H9 (cell line): ENCODE measurements around the gene MRGPRG. TPM values are rescaled to one million over a fixed set of nuclear protein-coding genes. Genes with fewer than 3 reads are reported as not detected.

Source experiments
- DNase-seq: peaks from one replicate; pipeline ENCODE4 v3.0.0-alpha.2; 2017
- H2AFZ ChIP-seq: one replicate; pipeline ENCODE4 v1.6.1; 2013; ENCODE audit warnings: mild to moderate bottlenecking, low read length, control low read depth, moderate library complexity
- H2AK5ac ChIP-seq: 2 replicates; pipeline ENCODE4 v1.6.1; 2013; ENCODE audit warnings: low read length, control low read depth, mixed read lengths; ENCODE audit not compliant: insufficient read length
- H2BK120ac ChIP-seq: one replicate; pipeline ENCODE4 v1.6.1; 2013; ENCODE audit warnings: low read depth, mild to moderate bottlenecking, low read length, control low read depth, inconsistent platforms; ENCODE audit not compliant: poor library complexity, severe bottlenecking
- H2BK12ac ChIP-seq: 2 replicates; pipeline ENCODE4 v1.6.1; 2013; ENCODE audit warnings: low read length, control low read depth, mixed read lengths, low read depth; ENCODE audit not compliant: insufficient read length
- H2BK15ac ChIP-seq: 2 replicates; pipeline ENCODE4 v1.6.1; 2013; ENCODE audit warnings: low read depth, low read length, control low read depth
- H2BK20ac ChIP-seq: one replicate; pipeline ENCODE4 v1.6.1; 2013; ENCODE audit warnings: low read depth, mild to moderate bottlenecking, low read length, control low read depth, inconsistent platforms; ENCODE audit not compliant: poor library complexity, severe bottlenecking
- H2BK5ac ChIP-seq: 2 replicates; pipeline ENCODE4 v1.6.1; 2013; ENCODE audit warnings: low read length, control low read depth, mixed read lengths; ENCODE audit not compliant: insufficient read length
- H3K14ac ChIP-seq: 2 replicates; pipeline ENCODE4 v1.6.1; 2013; ENCODE audit warnings: low read length, control low read depth; ENCODE audit not compliant: insufficient read depth
- H3K18ac ChIP-seq: 2 replicates; pipeline ENCODE4 v1.6.1; 2013; ENCODE audit warnings: low read depth, mild to moderate bottlenecking, mixed read lengths, low read length, control low read depth; ENCODE audit not compliant: insufficient read length
- H3K23ac ChIP-seq: 2 replicates; pipeline ENCODE4 v1.6.1; 2013; ENCODE audit warnings: low read length, control low read depth, mixed read lengths, low read depth; ENCODE audit not compliant: insufficient read length
- H3K23me2 ChIP-seq: 2 replicates; pipeline ENCODE4 v1.6.1; 2013; ENCODE audit warnings: low read depth, mild to moderate bottlenecking, mixed read lengths, low read length, control low read depth; ENCODE audit not compliant: insufficient read length, poor library complexity, severe bottlenecking
- H3K27ac ChIP-seq: 2 replicates; pipeline ENCODE4 v1.5.1; 2013; ENCODE audit warnings: low read length, control low read depth, mixed read lengths, low read depth; ENCODE audit not compliant: insufficient read length
- H3K27me3 ChIP-seq: 2 replicates; pipeline ENCODE4 v1.6.1; 2013; ENCODE audit warnings: low read length, control low read depth, inconsistent platforms; ENCODE audit not compliant: insufficient read depth
- H3K4ac ChIP-seq: 2 replicates; pipeline ENCODE4 v1.6.1; 2013; ENCODE audit warnings: low read depth, mild to moderate bottlenecking, control low read depth, inconsistent platforms, low read length, moderate library complexity
- H3K4me1 ChIP-seq: 2 replicates; pipeline ENCODE4 v1.6.1; 2013; ENCODE audit warnings: low read length, control low read depth, inconsistent platforms; ENCODE audit not compliant: insufficient read depth
- H3K4me2 ChIP-seq: 2 replicates; pipeline ENCODE4 v1.6.1; 2013; ENCODE audit warnings: low read length, control low read depth, mixed read lengths; ENCODE audit not compliant: insufficient read length, insufficient read depth
- H3K56ac ChIP-seq: 2 replicates; pipeline ENCODE4 v1.6.1; 2013; ENCODE audit warnings: low read depth, mild to moderate bottlenecking, mixed read lengths, low read length, control low read depth; ENCODE audit not compliant: insufficient read length
- H3K79me1 ChIP-seq: 2 replicates; pipeline ENCODE4 v1.6.1; 2013; ENCODE audit warnings: low read depth, mild to moderate bottlenecking, moderate library complexity, low read length, control low read depth, inconsistent platforms; ENCODE audit not compliant: insufficient read depth, poor library complexity, severe bottlenecking
- H3K79me2 ChIP-seq: 2 replicates; pipeline ENCODE4 v1.6.1; 2013; ENCODE audit warnings: low read length, control low read depth, inconsistent platforms; ENCODE audit not compliant: insufficient read depth
- H3K9ac ChIP-seq: 2 replicates; pipeline ENCODE4 v1.6.1; 2013; ENCODE audit warnings: low read length, control low read depth, mixed read lengths; ENCODE audit not compliant: insufficient read length; ENCODE audit errors: extremely low read depth
- H3K9me3 ChIP-seq: one replicate; pipeline ENCODE4 v1.6.1; 2013; ENCODE audit warnings: low read depth, low read length, inconsistent platforms; ENCODE audit not compliant: control insufficient read depth
- H3T11ph ChIP-seq: one replicate; pipeline ENCODE4 v1.6.1; 2013; ENCODE audit warnings: mild to moderate bottlenecking, low read length, control low read depth, inconsistent platforms
- H4K20me1 ChIP-seq: one replicate; pipeline ENCODE4 v1.6.1; 2013; ENCODE audit not compliant: control insufficient read depth, insufficient read length, insufficient read depth
- H4K5ac ChIP-seq: 2 replicates; pipeline ENCODE4 v1.6.1; 2013; ENCODE audit warnings: low read depth, mild to moderate bottlenecking, mixed read lengths, low read length, control low read depth; ENCODE audit not compliant: insufficient read length
- H4K8ac ChIP-seq: replicated peaks from 2 replicates; pipeline ENCODE4 v1.6.1; 2013; ENCODE audit warnings: low read length, control low read depth, mixed read lengths, low read depth; ENCODE audit not compliant: insufficient read length
- H4K91ac ChIP-seq: 2 replicates; pipeline ENCODE4 v1.6.1; 2013; ENCODE audit warnings: low read depth, mild to moderate bottlenecking, moderate library complexity, mixed read lengths, low read length, control low read depth; ENCODE audit not compliant: insufficient read length
- H3K27ac Mint-ChIP-seq, 3 experiments: 2 replicates in 2 of 3; 3 replicates in 1 of 3; pipeline ENCODE4 v1.8.0; 2020 to 2021; ENCODE audit warnings: mixed read lengths in 3 of 3, mild to moderate bottlenecking in 1 of 3, moderate library complexity in 1 of 3
- H3K27me3 Mint-ChIP-seq: 2 replicates; pipeline ENCODE4 v1.8.0; 2021; ENCODE audit warnings: low read depth, mild to moderate bottlenecking, moderate library complexity, mixed read lengths
- H3K36me3 Mint-ChIP-seq, 3 experiments: 2 replicates in 2 of 3; 3 replicates in 1 of 3; pipeline ENCODE4 v1.8.0; 2020 to 2021; ENCODE audit warnings: low read depth in 3 of 3, mixed read lengths in 3 of 3; ENCODE audit not compliant: insufficient read depth in 1 of 3
- H3K4me1 Mint-ChIP-seq, 2 experiments: 2 replicates each; pipeline ENCODE4 v1.8.0; 2020; ENCODE audit warnings: mixed read lengths in 2 of 2
- H3K4me3 Mint-ChIP-seq, 2 experiments: 2 replicates in 1 of 2; 3 replicates in 1 of 2; pipeline ENCODE4 v1.8.0; 2020 to 2021; ENCODE audit warnings: mild to moderate bottlenecking in 2 of 2, mixed read lengths in 2 of 2, moderate library complexity in 1 of 2
- H3K9me3 Mint-ChIP-seq, 2 experiments: 2 replicates in 1 of 2; 3 replicates in 1 of 2; pipeline ENCODE4 v1.8.0; 2020; ENCODE audit warnings: mild to moderate bottlenecking in 2 of 2, mixed read lengths in 2 of 2, moderate library complexity in 1 of 2
- WGBS: extraction: QIAGEN DNeasy Blood & Tissue Kit; methylation state at CpG from one replicate; pipeline ENCODE4 v1.1.7; 2013; ENCODE audit warnings: missing lambda C conversion rate, low lambda C conversion rate, mixed read lengths; ENCODE audit not compliant: insufficient read length; ENCODE audit errors: extremely low coverage; 5-methylcytosine and 5-hydroxymethylcytosine counted together
- total RNA-seq: library from RNA; stranded (reverse); gene quantifications from 2 replicates; pipeline ENCODE4 v1.2.1, GENCODE V29; 2021
- TF ChIP-seq, protein P1 (sequence below): fragments of 200-600 bp; sonication (generic); conservative IDR thresholded peaks from 3 replicates; pipeline ENCODE4 v1.8.0; 2021; ENCODE audit warnings: antibody characterized with exemption, mild to moderate bottlenecking

Gene MRGPRG
- total RNA-seq, 1 experiment from 2014 or later: not detected

DNA sequence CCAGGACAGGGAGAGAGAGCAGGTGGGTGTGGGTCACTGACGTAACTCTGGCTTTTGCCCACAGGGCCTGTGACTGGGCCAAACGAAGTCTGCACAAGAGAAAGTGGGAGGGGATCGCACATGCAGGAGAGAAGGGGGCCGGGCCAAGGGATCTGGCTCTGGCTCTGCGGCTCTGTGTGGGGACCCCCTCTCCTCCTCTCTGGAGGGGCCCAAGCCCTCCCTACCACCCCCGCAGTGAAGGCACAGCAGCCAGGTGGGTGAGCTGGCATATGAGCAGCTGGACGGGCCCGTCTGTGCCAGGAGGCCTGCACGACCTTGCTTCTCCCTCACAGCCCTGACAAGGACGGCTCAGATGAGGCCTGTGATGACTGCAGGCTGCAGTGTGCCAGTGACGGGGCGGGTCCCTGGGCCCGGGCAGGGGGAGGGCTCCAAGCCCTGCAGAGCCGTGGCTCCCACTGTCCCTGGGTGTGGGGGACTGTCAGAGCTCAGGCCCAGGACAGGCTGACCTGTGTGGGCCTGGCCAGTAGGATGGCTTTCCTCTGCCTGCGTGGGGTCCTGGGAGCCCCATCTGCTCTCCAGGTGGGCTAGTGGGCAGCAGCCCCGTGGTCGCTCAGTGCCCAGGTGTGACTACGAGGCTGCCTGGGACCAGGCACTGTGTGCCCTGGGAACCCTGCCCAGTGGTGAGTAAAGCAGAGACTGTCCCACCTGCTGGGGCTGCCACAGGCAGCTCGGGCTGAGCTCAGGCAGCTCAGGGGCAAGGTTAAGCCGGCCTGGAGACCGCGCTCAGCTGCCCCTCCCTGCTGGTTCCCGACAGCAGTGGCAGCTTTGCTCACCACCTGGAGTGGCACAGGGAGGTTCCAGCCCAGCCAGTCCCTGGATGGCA is 22.2 kb downstream of the MRGPRG start:
- no peaks in the 10 kb centered on the region for H3K4me1 ChIP-seq
- H3K27ac ChIP-seq: no peak overlapping the region
- H3T11ph ChIP-seq: no peak overlapping the region
- no peak overlapping the region for H2BK120ac ChIP-seq
- no peak overlapping the region for H3K56ac ChIP-seq
- H3K4me1 Mint-ChIP-seq: peaks cover 6 to 19% of the 10 kb centered on the region in 2 experiments
- no peak overlapping the region for H2AFZ ChIP-seq
- TF ChIP-seq, protein P1, sequence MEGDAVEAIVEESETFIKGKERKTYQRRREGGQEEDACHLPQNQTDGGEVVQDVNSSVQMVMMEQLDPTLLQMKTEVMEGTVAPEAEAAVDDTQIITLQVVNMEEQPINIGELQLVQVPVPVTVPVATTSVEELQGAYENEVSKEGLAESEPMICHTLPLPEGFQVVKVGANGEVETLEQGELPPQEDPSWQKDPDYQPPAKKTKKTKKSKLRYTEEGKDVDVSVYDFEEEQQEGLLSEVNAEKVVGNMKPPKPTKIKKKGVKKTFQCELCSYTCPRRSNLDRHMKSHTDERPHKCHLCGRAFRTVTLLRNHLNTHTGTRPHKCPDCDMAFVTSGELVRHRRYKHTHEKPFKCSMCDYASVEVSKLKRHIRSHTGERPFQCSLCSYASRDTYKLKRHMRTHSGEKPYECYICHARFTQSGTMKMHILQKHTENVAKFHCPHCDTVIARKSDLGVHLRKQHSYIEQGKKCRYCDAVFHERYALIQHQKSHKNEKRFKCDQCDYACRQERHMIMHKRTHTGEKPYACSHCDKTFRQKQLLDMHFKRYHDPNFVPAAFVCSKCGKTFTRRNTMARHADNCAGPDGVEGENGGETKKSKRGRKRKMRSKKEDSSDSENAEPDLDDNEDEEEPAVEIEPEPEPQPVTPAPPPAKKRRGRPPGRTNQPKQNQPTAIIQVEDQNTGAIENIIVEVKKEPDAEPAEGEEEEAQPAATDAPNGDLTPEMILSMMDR: no peak
- no peaks in the 10 kb centered on the region for H3K9me3 Mint-ChIP-seq
- H3K79me2 ChIP-seq: no peaks in the 10 kb centered on the region
- no peak overlapping the region for H3K4ac ChIP-seq
- no CpG with 5 or more reads among the region's 23 CpGs for WGBS
- no peak overlapping the region for H3K9ac ChIP-seq
- no peaks in the 10 kb centered on the region; a peak in 1 of 7 replicates for H3K36me3 Mint-ChIP-seq
- H4K91ac ChIP-seq: no peak overlapping the region
- H2BK20ac ChIP-seq: no peak overlapping the region
- no peak overlapping the region for H3K23ac ChIP-seq
- H3K27ac Mint-ChIP-seq: peak overlapping the region in 2 of 3 experiments; percentile 6 to 41; a peak in 3 of 7 replicates
- 0 out of 2 replicates have a peak, but pooled peaks cover 1% of the 10 kb centered on the region for H3K27me3 ChIP-seq
- no peak overlapping the region for H4K8ac ChIP-seq
- H3K14ac ChIP-seq: no peak overlapping the region
- H3K4me2 ChIP-seq: no peak overlapping the region
- no peak overlapping the region for H2BK12ac ChIP-seq
- no peaks in the 10 kb centered on the region for H3K79me1 ChIP-seq
- no peak overlapping the region for H3K18ac ChIP-seq
- no peak overlapping the region for H2BK5ac ChIP-seq
- no peaks in the 10 kb centered on the region for H4K20me1 ChIP-seq
- no peak overlapping the region for H2AK5ac ChIP-seq
- H3K4me3 Mint-ChIP-seq: no peak overlapping the region
- H4K5ac ChIP-seq: no peak overlapping the region
- no peaks in the 10 kb centered on the region for H3K9me3 ChIP-seq
- no peak overlapping the region for H2BK15ac ChIP-seq
- no peak for DNase-seq
- H3K27me3 Mint-ChIP-seq: peaks cover 21% of the 10 kb centered on the region
- no peaks in the 10 kb centered on the region for H3K23me2 ChIP-seq
